Dermis microvascular lymphatic vessel endothelial cell (primary cell): ENCODE results near the gene MYO18B. TPM values are rescaled to one million over a fixed set of nuclear protein-coding genes. Genes with fewer than 3 reads are reported as not detected.
"Not testable (repeated sequence)": the region's sequence is repeated elsewhere in the genome, so short reads cannot be mapped to it uniquely, and the experiment has no call there.

Experiments
- DNase-seq, 2 donors: peaks; one replicate each; pipeline versions ENCODE4 v3.0.0 to v3.0.0-alpha.2; 2010; ENCODE audit warnings: low read depth in 2 of 2
- total RNA-seq: library from RNA; depleted of rRNA; stranded (reverse); fragments of >200 nt; gene quantifications from 2 replicates; pipeline ENCODE4 v1.2.1, GENCODE V29; 2014

The MYO18B gene
- total RNA-seq, 1 donor from 2014 or later: under 0.01 TPM

DNA sequence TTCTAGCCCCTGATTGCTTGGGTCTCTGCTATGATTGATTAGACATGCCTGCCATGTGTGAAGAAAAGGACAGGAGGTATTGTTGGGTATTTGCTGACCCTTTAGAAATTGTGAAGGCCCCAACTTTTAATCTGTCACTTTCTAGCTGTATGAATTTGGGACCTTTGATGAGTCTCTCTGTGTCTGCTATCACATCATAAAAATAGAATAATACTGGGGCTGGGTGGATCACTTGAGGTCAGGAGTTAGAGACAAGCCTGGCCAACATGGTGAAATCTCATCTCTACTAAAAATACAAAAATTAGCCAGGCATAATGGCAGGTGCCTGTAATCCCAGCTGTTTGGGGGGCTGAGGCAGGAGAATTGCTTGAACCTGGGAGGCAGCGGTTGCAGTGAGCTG, 242.9 kb downstream of the MYO18B start:
- DNase-seq: not testable (repeated sequence)

DNA sequence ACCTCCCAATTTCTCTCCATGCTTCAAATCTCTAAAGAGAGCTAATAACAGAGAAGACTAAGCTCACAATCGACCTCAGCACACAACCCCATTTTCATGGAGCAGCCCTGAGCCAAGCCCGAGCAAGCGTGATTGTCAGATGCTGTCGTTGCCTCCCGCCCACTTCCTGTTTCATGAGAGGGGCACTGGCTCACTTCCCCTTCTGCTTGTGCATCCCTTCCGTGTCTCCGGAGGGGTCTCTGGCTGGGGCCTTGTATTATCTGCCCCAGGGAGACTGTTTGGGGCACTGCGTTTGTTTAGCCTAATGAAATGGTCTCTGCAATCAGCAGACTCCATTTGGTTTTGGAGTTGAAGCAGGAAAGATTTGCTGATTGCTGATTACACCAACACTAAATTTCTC, 246.0 kb downstream of the MYO18B start:
- DNase-seq: no peak

DNA sequence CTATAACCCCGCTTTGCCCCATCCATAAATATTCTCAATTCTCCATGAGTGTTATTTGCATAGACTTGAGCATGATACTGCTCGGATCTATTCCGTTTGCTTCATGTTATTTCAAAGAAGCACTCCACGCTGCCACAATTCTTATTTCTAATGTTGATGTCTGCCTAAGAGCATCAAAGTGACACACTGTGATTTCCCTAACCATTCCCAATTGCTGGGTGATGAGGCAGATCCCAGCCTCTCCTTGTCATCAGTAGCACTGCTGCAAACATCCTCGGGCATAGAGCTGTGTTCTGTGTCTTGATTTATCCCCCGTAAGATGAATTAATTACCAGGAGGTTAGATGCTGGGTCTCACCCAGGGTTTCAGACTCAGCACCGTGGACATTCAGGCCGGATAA, 249.0 kb downstream of the MYO18B start:
- no peak for DNase-seq

DNA sequence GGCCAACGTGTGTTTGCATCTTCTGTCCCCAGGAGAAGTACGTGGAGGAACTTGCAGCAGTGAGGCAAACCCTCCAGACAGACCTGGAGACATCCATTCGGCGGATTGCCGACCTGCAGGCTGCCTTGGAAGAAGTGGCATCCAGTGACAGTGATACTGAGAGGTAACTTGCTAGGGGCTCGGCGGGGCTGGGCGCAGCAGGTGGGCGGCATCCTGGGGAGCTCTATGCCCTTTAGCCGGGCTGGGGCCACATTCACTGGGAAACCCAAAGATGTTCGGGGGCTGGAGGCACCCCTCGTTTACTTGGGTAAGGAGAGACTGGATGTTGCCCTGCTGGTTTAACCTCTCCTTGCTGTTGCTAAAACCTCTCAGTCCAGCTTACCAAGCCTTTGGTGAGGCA, 250.3 kb downstream of the MYO18B start:
- no peak for DNase-seq

DNA sequence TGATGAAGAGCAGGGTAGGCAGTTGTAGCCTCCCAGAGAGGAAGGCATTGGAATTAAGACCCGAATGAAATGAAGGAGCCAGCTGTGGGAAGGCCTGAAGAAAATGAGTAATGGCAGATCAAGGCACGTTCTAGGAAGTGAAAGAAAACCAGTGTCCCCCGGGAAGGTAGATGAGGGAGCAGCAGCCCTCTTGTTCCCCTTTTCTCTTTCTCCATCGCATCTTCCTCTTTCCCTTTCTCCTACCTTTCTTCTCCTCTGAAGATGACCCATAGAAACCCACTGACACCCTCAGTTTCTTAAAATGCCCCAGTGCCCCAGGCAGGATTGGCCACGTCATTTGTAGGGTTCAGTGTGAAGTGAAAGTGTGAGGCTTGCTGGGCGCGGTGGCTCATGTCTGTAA, 254.7 kb downstream of the MYO18B start:
- no peak for DNase-seq

DNA sequence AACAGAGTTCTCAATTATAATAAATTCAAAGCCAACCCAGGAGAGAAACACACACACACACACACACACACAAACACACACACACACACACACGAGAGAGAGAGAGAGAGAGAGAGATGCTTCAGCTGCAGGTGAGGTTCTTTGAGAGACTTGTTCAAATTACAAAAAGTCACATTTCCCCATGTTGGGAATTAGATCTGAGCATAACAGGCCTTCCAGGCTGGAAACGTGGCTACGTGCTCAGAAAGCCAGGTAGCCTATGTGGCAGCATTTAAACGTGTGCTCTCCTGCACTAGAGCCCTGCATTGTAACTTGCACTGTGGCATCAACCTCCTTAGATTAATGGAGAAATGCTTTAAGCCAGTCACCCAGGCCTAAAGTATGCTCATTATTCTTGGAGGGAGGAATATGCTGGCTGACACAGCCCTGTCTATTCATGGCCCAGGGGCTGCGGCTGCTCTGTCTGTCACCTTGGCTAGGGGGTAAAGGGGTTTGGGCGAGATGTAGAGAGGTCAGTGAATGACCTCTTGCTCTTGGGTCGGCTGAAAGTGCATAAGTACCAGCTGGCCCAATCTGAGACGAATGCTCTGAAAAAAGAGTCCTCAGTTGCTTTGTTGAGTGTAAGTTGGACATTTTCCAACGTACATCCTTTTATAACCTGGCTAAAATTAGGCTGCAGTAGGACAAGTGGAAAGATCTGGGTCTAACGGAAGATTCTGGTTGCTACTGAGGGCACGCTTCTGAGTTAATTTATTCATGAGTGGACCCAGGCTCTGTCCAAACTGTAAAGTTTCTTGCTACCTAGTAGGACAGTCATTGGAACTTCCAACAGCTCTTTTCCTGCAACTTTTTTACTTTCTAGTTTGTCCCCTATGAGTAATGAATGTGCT, 256.1 kb downstream of the MYO18B start:
- DNase-seq: no peak

DNA sequence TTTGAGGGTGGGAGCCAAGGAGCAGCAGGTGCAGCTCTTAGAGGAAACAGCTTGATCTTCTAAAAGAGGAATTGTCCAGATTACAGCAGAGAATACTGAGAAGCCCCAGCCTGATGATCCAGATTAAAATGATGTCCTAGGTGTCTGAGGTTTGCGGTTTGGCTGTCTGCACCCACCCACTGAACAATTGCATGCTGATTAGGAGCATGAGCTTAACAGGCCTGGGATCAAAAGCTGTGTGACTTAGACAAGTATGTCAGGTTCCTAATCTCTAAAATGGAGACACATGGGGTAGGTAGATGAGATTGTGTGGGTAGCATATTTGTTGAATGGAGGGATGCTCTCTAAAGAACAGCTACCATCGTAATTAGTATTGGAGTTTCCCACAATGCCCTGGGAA, 260.5 kb downstream of the MYO18B start:
- no peak for DNase-seq

DNA sequence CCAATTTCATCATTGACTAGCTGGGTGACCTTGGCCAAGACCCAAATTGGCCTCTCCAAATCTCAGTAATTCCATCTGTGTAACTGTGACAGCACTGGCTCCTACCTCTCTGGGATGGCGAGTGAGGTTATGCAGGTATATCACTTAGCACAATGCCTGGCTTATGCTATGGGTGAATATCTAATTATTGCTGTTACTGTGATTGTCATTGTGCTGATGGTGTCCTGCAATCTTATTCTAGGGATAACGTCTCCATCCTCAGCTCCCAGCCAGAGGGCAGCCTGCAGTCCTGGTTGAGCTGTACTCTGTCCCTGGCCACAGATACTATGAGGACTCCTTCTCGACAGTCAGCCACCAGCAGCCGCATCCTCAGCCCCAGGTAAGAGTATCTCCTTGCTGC, 262.5 kb downstream of the MYO18B start:
- DNase-seq: no peak

DNA sequence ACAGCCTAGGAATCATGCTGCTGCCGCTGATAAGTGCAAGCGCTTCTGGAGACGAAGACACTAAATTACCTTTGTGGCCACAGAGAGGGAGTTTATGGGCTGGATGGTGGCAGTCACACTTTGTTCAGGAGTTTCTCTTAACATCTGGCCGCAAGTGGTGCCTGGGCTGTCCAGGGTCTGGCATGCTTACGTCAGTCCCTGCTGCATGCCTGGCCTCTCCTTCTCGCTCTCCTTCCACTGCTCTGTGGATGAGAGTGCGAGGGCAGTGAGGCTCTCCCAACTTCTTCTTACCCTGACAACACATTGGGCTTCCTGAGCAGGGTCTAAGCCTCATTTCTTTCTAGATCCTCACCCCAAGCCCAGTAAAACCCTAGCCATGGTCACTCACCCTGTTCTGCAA, 266.6 kb downstream of the MYO18B start:
- no peak for DNase-seq

DNA sequence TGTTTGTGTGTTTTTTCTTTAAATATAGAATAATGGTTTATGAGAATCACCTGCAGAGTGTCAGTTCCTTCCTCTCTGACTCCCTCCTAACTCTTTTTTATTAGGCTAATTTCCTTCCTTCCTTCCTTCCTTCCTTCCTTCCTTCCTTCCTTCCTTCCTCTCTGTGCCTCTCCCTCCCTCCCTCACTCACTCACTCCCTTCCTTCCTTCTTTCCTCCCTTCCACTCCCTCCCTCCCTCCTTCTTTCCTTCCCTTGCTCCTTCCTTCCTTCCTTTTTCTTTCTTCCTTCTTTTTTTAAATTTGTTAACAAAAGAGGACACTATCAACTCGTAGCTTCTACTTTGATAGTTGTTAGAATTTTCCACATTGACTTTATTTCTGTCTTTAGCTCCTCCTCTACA, 274.9 kb downstream of the MYO18B start:
- DNase-seq: no peak

DNA sequence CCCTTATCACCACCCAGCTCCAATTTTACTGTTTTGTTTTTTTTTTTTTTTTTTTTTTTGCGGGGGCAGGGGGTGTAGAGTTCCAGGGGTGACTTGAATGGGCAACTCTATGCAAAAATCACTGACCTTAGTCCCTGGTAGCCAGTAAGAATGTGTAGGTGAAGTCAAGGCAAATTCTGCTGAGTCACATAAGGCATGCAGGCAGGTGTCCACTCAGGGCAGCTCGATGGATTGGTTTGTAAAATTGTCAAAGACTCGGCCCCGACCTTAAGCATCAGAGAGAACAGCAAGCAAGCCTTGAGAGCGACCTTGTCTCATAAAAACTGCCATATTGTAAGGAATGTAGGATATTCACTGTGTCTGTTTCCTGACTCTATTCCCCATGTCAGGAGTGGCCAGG, 275.9 kb downstream of the MYO18B start:
- no peak for DNase-seq

DNA sequence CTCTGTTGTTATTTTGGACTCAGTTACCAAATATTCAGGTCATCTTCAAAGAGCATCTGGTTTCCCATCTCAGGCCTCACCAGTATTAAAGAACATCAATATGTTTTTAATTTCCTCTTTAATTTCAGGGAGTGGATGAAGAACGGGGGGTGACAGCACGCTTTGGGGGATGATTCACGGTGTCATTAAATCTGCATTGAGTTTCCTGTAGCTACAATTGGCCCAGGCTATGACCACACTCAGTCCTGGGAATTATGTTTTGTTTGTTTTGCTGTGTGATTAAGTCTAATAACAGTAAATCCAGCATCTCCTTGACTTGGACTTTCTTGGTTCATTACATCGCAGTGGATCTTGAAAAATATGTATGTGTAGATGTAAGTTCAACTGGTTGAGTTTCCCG, 277.6 kb downstream of the MYO18B start:
- DNase-seq: no peak

DNA sequence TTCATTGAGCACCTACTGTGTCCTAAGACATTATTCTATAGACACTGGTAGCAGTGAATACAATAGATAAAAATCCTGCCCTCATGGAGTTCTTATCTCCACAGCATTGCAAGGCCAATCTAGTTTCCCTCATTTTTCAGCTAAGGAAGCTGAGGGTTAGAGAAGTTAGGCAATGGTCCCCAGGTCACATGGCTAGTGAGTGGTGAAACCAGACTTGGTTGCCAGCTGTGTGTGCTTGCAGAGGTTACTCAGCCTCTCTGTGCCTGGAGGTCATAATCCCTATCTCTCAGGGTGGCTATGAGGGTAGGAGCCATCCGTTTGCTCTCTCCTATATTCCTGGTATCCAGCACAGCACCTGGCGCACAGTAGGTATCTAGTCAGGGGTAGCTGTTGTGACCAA, 279.5 kb downstream of the MYO18B start:
- no peak for DNase-seq

DNA sequence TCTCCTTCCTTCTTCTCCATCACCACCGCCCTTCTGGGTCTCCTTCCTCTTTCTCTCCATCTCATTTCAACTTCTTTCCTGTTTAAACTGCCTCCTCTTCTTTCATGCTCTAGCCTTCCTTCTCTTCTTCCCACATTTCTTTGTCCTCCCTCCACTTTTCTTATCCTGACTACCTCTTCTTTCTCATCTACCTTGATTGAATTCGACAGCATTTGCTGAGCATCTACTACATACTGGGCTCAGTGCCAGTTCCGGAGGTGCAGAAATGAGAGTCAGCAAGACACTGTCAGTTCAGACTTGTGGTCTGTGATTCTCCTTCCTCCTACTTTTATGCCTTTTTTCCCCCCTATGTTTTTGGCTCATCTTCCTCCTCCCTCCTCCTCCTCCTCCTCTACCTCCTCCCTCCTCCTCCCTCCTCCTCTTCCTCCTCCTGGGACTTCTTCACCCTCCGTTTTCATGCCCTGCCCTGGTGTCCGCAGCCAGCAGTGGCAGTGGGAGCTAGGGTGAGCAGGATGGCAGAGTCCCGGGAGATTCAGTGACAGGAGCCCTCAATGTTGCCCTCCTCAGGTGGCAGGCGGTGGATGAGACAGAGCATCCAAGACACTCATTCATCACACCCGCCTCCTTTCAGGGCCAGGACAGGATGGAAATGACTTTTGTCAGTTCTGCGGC, 281.3 kb downstream of the MYO18B start:
- no peak for DNase-seq

DNA sequence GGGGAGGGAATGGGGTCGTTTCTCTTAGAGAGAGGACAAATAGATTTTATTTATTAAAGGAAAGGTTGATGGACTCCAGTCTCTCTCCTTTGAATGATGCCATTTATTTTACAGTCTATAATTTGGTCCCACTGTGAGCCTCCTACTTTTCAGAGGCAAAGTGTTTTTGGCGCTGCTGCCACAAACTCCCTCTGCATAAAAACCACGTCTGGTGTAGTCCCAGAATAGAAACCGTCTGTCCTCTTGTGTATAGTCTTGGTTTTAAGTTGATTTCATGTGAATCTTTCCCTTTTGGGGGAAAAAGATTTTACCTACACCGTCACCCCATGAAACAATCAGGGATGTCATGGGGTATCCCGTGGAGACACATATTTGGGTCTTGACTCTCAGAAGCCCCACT, 283.6 kb downstream of the MYO18B start:
- no peak for DNase-seq

DNA sequence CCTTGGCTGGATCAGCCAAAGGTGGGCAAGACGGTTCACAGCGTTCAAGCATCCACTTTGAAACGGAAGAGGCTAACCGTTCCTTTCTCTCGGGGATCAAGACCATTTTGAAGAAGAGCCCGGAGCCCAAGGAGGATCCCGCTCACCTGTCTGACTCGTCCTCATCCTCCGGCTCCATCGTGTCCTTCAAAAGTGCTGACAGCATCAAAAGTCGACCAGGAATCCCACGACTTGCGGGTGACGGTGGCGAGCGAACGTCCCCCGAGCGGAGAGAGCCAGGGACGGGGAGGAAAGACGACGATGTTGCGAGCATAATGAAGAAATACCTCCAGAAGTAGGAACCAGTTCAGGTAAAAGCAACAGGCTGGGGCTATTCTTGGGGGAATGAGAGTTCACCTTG, 285.4 kb downstream of the MYO18B start:
- DNase-seq: no peak

DNA sequence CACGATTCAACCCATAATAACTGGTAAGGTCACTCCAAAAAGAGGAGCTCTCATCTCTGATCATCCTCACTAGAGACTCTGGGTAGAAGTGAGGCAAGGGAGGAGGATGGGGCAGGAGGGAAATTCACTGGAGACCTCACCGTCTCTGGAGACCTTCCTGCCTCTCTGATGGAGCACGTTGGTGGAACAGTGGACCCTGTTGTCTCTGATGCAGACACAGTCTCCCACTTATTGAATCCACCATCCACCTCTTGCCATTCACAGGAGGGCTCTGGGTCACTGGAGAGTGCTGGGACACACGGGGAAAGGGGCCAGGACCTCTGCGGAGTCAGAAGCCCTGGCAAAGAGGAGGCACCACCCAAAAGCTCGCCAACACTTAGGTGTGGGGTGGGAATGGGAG, 289.7 kb downstream of the MYO18B start:
- DNase-seq: no peak

DNA sequence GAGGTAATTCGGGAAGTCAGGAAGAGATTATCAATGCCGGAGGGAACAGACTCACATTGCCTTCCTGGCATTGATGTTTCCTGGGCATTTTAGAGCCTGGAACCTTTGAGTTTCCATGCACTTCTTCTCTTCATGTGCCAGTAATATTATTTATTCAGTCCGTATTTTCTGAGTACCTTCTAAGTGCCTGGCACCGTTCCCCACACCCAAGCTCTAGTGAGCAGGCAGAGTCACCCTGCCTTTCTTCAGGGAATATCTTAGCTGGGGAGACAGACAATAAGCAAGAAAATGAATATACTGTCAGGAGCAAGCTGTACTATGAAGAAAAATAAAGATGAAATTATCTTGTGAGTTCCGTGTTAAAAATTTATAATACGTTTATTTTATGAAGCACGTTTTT, 291.1 kb downstream of the MYO18B start:
- no peak for DNase-seq

DNA sequence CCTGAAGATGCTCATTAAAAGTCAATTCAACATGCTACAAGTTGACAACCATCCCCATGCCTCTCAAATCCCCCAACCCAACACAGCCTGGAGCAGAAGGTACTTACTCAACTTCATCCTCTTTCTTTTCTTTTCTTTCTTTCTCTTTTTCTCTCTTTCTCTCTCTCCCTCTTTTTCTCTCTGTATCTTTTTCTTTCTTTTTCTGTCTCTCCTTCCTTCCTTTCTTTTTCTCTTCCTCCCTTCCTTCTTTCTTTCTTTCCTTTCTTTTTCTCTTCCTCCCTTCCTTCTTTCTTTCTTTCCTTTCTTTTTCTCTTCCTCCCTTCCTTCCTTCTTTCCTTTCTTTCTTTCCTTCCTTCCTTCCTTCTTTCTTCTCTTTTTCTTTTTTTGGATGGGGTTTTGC, 291.6 kb downstream of the MYO18B start:
- DNase-seq: no peak

DNA sequence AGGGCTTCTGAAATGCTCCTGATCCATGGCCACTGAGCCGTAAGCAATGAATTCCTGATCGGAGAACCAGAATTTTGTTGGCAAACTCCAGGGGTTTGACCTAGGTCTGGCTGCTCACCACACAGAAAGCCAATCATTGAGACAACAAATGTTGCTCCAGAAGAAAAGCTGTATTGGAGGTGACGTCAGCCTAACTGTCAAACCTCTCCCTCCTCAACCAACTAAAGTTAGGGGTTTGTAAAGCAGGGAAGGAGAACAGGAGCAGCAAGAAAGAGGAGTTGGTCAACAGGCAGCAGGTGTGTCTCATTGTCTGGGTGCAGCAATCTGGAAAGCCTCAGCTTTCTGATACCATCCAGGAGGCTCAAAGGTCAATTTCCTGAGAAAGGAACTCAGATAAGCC, 293.5 kb downstream of the MYO18B start:
- DNase-seq: no peak

DNA sequence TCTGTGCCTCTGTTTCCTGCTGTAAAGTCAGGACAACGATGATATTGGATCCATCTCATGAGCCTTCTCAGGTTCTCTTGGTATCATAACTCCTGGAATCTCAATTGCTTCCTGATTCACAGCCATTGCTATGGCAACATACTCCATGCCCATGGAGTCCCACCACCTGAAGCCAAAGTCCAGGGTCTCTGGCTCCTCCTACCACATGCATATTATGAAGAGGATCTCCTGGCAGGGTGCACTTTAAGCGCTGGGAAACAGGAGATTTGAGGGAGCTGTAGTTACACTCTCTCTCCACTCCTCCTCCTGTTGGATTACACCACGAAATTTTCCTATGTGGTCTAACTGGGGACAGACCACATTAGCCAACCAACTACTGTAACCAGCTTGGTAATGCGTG, 296.4 kb downstream of the MYO18B start:
- DNase-seq: no peak

DNA sequence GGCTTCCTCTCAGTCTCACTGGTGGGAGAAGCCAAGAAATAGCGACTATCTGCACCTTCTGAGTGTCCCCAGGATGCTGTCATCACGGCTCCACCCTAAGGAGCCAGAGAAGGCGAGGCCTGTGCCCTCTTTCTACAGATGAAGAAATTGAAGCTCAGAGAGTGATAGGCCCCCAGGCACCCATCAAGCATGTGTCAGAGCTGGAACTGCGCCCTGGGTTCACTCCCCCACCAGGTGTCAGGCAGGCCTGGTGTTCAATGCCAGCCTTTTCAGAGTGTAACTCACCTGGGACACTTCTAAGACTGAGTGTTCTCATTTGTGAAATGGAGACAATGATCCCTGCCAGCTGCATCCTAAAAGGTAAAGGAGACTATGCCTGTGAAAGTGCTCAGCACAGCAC, 299.9 kb downstream of the MYO18B start:
- no peak for DNase-seq

DNA sequence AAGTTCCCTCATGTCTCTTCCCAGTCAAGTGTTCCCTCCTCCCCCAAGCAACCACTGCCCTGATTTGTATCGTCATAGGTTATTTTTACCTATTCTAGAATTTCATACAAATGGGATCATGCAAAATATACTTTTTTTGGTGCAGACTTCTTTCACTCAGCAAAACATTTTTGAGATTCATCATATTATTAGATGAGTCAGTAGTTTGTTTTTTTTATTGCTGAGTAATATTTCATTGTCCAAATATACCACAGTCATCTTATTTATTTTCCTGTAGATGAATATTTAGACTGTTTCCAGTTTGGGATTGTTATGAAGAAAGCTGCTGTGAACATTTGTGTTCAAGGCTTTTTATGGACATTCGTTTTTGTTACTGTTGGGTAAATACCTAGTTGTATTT, 301.0 kb downstream of the MYO18B start:
- no peak for DNase-seq
